VCaP (cell line): ENCODE measurements around the gene SGMS2.

Experiments
- H3K27ac ChIP-seq: fragments of 450-650 bp; 2 replicates; pipeline ENCODE4 v1.5.1; 2017
- CTCF ChIP-seq: fragments of 450-650 bp; conservative IDR thresholded peaks from 2 replicates; pipeline ENCODE4 v1.5.1; 2017; ENCODE audit warnings: mild to moderate bottlenecking, moderate library complexity

SGMS2 gene

GRCh38 chr4:107831140-107831539 is 6.4 kb downstream of the SGMS2 start:
- no peak overlapping the region for H3K27ac ChIP-seq
- no peak for TF ChIP-seq CTCF

- TF ChIP-seq CTCF = no peak
- H3K27ac ChIP-seq = no peak overlapping the region
Measured at GRCh38 chr4:107832275-107832807, 7.6 kb downstream of the SGMS2 start.

GRCh38 chr4:107834241-107834794 is 9.6 kb downstream of the SGMS2 start:
- TF ChIP-seq CTCF = no peak
- H3K27ac ChIP-seq = no peak overlapping the region

- no peak for TF ChIP-seq CTCF
- no peak overlapping the region for H3K27ac ChIP-seq
Measured at GRCh38 chr4:107835406-107835805, 10.7 kb downstream of the SGMS2 start.

GRCh38 chr4:107837317-107837716 is 12.6 kb downstream of the SGMS2 start:
- no peak for TF ChIP-seq CTCF
- H3K27ac ChIP-seq = no peak overlapping the region

GRCh38 chr4:107837776-107838618 is 13.3 kb downstream of the SGMS2 start:
- no peak overlapping the region for H3K27ac ChIP-seq
- no peak for TF ChIP-seq CTCF

GRCh38 chr4:107838861-107839565 is 14.3 kb downstream of the SGMS2 start:
- no peak for TF ChIP-seq CTCF
- no peak overlapping the region for H3K27ac ChIP-seq
